Gastroesophageal sphincter (tissue), 4 donors: Measurements from ENCODE around the gene VWA8. TPM values are rescaled to one million over a fixed set of nuclear protein-coding genes. Genes with fewer than 3 reads are reported as not detected.

Source experiments
- ATAC-seq: fragments of 150-250 bp; one replicate; pipeline ENCODE4 v1.9.1; 2016; ENCODE audit warnings: mild to moderate bottlenecking, moderate library complexity
- H3K27ac ChIP-seq, 4 donors: fragments of 200-600 bp; sonication (generic) in 3 of 4; 1 replicate in 3 of 4; 2 replicates in 1 of 4; pipeline ENCODE4 v1.5.1; 2016 to 2019
- H3K27me3 ChIP-seq: fragments of 200-600 bp; sonication (generic); one replicate; pipeline ENCODE4 v1.5.1; 2019
- H3K36me3 ChIP-seq, 2 donors: fragments of 200-600 bp; sonication (generic); one replicate each; pipeline ENCODE4 v1.5.1; 2019; ENCODE audit warnings: control low read depth in 1 of 2
- H3K4me1 ChIP-seq, 3 donors: fragments of 200-600 bp; sonication (generic); 1 replicate in 2 of 3; 2 replicates in 1 of 3; pipeline ENCODE4 v1.5.1; 2016 to 2019; ENCODE audit warnings: control low read depth in 2 of 3
- H3K4me3 ChIP-seq, 2 donors: fragments of 200-600 bp; sonication (generic); one replicate each; pipeline ENCODE4 v1.5.1; 2019; ENCODE audit warnings: mild to moderate bottlenecking in 1 of 2, moderate library complexity in 1 of 2
- H3K9me3 ChIP-seq, 3 donors: fragments of 200-600 bp; sonication (generic); one replicate each; pipeline ENCODE4 v1.5.1; 2017 to 2019; ENCODE audit warnings: control low read depth in 2 of 3
- EP300 ChIP-seq: sonication (generic); formaldehyde crosslinking; IDR thresholded peaks from one replicate; pipeline ENCODE4 v1.6.1; 2017; ENCODE audit warnings: antibody characterized with exemption, mild to moderate bottlenecking
- POLR2A ChIP-seq, 2 donors: fragments of 450-650 bp; IDR thresholded peaks; one replicate each; pipeline ENCODE4 v1.6.1; 2017; ENCODE audit warnings: antibody characterized with exemption in 2 of 2, mild to moderate bottlenecking in 2 of 2, moderate library complexity in 1 of 2
- POLR2AphosphoS5 ChIP-seq: sonication (generic); formaldehyde crosslinking; IDR thresholded peaks from one replicate; pipeline ENCODE4 v1.6.1; 2017; ENCODE audit warnings: antibody characterized with exemption
- WGBS, 2 donors: methylation state at CpG; one replicate each; pipeline ENCODE4 v1.1.5; 2018; ENCODE audit warnings: low coverage in 1 of 2; 5-methylcytosine and 5-hydroxymethylcytosine counted together
- total RNA-seq, 4 donors: library from RNA; depleted of rRNA; stranded (reverse); fragments of >200 nt; gene quantifications; one replicate each; pipeline ENCODE4 v1.1.0, GENCODE V29; 2016
- TF ChIP-seq, protein P1 (sequence below), 4 experiments: fragments of 200-600 bp in 2 of 4; fragments of 450-650 bp in 2 of 4; sonication (generic) in 1 of 4; IDR thresholded peaks; one replicate each; pipeline ENCODE4 v1.5.1; 2017 to 2019; ENCODE audit warnings: antibody characterized with exemption in 4 of 4, mild to moderate bottlenecking in 2 of 4, moderate library complexity in 2 of 4

VWA8 gene
- total RNA-seq, 4 donors from 2014 or later = 20.3 to 34.7 (median 23.9) TPM

DNA sequence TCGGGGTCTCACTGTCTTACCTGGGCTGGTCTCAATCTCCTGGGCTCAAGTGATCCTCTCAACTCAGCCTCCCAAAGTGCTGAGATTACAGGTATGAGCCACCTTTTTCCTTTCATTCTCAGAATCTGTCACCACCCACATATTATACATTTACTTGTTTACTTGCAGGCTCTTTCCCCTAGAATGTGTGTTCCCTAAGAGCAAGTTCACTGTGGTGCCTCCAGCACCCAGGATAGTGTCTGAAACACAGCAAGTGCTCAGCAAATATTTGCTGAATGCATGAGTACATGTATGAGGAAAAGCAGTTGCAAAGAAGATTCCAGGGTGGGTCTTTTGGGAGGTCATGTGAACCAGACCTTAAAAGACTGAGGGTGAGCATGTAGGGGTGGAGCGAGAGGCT is 406.7 kb downstream of the VWA8 start:
- Histone ChIP-seq H3K4me3 (no peak overlapping the region), H3K4me1 (no peaks in the 10 kb centered on the region), H3K27me3 (peaks cover 4% of the 10 kb centered on the region), H3K27ac (no peak overlapping the region), H3K36me3 (no peaks in the 10 kb centered on the region), H3K9me3 (no peaks in the 10 kb centered on the region)
- 81 to 90% methylated on average over 2 of the region's 2 CpGs for WGBS, 2 donors
- no peak for ATAC-seq
- TF ChIP-seq POLR2AphosphoS5 = no peak
- no peak for TF ChIP-seq EP300
- TF ChIP-seq, protein P1, sequence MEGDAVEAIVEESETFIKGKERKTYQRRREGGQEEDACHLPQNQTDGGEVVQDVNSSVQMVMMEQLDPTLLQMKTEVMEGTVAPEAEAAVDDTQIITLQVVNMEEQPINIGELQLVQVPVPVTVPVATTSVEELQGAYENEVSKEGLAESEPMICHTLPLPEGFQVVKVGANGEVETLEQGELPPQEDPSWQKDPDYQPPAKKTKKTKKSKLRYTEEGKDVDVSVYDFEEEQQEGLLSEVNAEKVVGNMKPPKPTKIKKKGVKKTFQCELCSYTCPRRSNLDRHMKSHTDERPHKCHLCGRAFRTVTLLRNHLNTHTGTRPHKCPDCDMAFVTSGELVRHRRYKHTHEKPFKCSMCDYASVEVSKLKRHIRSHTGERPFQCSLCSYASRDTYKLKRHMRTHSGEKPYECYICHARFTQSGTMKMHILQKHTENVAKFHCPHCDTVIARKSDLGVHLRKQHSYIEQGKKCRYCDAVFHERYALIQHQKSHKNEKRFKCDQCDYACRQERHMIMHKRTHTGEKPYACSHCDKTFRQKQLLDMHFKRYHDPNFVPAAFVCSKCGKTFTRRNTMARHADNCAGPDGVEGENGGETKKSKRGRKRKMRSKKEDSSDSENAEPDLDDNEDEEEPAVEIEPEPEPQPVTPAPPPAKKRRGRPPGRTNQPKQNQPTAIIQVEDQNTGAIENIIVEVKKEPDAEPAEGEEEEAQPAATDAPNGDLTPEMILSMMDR (IDR thresholded peaks at IDR 0.05) = no peak
- TF ChIP-seq POLR2A (IDR thresholded peaks at IDR 0.05) = no peak

DNA sequence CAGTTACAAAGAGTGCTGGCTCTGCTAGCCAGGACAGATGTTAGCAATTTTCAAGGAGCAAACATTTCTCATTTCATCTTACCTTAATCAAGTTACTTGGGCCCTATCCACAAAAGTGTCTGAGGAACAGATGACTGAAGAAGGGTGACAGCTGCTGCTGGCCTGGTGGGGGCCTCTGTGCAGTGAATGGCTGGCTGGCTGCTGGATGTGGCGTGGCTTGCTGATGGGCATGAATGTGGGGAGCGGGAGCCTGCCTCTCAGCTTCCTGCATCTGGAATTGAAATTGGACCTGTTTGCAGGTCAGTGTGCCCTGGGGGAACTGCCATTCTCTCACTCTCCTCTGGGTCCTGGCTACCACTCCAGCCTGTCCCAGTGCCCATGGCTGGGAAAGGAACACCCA is 408.9 kb downstream of the VWA8 start:
- H3K36me3 ChIP-seq = no peaks in the 10 kb centered on the region
- no peak for ATAC-seq
- H3K27ac ChIP-seq = no peak overlapping the region
- 92% methylated on average over 2 of the region's 2 CpGs; no CpG with 5 or more reads in 1 of the 2 donors for WGBS, 2 donors
- peaks cover 4% of the 10 kb centered on the region for H3K27me3 ChIP-seq
- H3K9me3 ChIP-seq = no peaks in the 10 kb centered on the region
- no peak overlapping the region for H3K4me3 ChIP-seq
- TF ChIP-seq POLR2AphosphoS5 = no peak
- no peak for TF ChIP-seq POLR2A (IDR thresholded peaks at IDR 0.05)
- TF ChIP-seq, protein P1 (IDR thresholded peaks at IDR 0.05) = no peak
- TF ChIP-seq EP300 = no peak
- H3K4me1 ChIP-seq = peaks cover 0 to 15% (median 3%) of the 10 kb centered on the region in 3 donors

DNA sequence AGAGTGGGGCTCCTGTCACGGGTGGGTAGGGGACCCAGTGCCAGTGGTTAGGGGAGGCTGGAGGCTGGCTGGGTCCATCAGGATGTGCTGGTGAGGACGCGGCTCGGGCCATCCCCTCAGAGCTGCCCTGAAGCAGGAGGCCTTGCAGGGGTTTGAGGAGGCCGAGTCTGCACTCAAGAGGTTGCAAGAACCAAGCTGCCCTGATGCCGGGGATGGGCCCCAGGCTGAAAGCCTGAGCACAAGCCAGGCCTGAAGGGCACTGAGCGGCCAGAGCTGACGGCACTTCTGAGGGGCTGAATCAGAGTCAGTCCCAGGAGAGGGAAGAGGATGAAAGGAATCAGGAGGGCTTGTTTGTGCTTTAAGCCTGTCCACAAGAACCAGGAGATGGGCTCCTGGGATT is 410.6 kb downstream of the VWA8 start:
- H3K4me1 ChIP-seq = peaks cover 0 to 19% (median 6%) of the 10 kb centered on the region in 3 donors
- no peak overlapping the region for H3K27ac ChIP-seq
- WGBS, 2 donors = no CpG with 5 or more reads among the region's 8 CpGs
- no peak for ATAC-seq
- TF ChIP-seq POLR2A (IDR thresholded peaks at IDR 0.05) (no peak), POLR2AphosphoS5 (no peak), EP300 (no peak)
- TF ChIP-seq, protein P1 (IDR thresholded peaks at IDR 0.05) = no peak
- H3K4me3 ChIP-seq = no peak overlapping the region
- no peaks in the 10 kb centered on the region for H3K9me3 ChIP-seq
- H3K27me3 ChIP-seq = peaks cover 4% of the 10 kb centered on the region
- no peaks in the 10 kb centered on the region for H3K36me3 ChIP-seq

DNA sequence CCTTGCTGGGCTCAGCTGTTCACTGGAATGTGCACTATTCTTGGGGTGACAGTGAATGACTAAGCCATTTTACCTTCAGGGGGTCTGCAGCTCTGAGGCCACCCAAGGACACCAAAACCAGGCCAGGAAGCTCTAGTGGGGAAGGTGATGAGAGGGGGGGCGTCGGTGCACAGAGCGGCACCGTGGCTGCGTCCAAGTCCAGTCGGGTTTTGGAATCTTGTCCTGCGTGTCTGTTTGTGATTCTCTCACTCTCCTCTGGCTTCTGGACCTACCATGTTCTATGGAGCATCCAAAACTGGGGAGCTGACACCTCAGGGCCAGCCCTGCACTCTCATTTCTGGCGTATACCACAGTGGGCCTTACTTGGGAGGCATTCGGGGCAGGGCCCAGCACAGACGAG is 411.4 kb downstream of the VWA8 start:
- no peak for ATAC-seq
- Histone ChIP-seq H3K4me1 (peaks cover 0 to 19% (median 6%) of the 10 kb centered on the region in 3 donors), H3K27ac (peak overlapping the region in 1 of 4 donors; percentile 79), H3K27me3 (peaks cover 4% of the 10 kb centered on the region), H3K36me3 (no peaks in the 10 kb centered on the region), H3K4me3 (no peak overlapping the region), H3K9me3 (no peaks in the 10 kb centered on the region)
- WGBS, 2 donors = 93% methylated on average over 6 of the region's 10 CpGs; no CpG with 5 or more reads in 1 of the 2 donors
- TF ChIP-seq EP300 = no peak
- no peak for TF ChIP-seq POLR2A (IDR thresholded peaks at IDR 0.05)
- TF ChIP-seq POLR2AphosphoS5 = no peak
- TF ChIP-seq, protein P1 (IDR thresholded peaks at IDR 0.05) = no peak

DNA sequence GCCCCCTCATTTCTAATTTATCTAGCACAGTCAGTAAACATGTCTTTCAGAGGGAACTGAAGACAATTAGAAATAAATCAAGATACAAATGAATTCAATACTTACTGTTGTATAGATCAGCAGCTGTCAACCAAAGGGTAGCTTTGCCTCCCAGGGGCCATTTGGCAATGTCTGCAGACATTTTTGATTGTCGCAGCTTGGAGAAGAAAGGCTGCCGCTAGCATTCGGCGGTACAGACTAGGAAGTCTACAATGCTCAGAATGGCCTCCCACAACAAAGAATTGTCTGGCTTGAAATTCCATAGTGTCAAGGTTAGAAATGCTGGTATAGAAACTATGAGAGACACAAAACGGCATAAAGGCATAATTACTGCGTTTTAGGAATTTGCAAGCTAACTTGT is 412.0 kb downstream of the VWA8 start:
- WGBS, 2 donors = 79 to 91% methylated on average over 6 of the region's 6 CpGs
- Histone ChIP-seq H3K27me3 (peaks cover 4% of the 10 kb centered on the region), H3K4me3 (no peak overlapping the region), H3K27ac (peak overlapping the region in 2 of 4 donors; percentile 17 to 79), H3K36me3 (no peaks in the 10 kb centered on the region), H3K9me3 (no peaks in the 10 kb centered on the region), H3K4me1 (peaks cover 0 to 19% (median 6%) of the 10 kb centered on the region in 3 donors)
- no peak for ATAC-seq
- no peak for TF ChIP-seq POLR2AphosphoS5
- TF ChIP-seq, protein P1 (IDR thresholded peaks at IDR 0.05) = no peak
- no peak for TF ChIP-seq POLR2A (IDR thresholded peaks at IDR 0.05)
- no peak for TF ChIP-seq EP300
